Cardiac muscle cell (in vitro differentiated cells and primary cell): Measurements from ENCODE around the gene RDH8. TPM values are rescaled to one million over a fixed set of nuclear protein-coding genes. Genes with fewer than 3 reads are reported as not detected.
"Not testable (repeated sequence)": the region's sequence is repeated elsewhere in the genome, so short reads cannot be mapped to it uniquely, and the experiment has no call there.

Source experiments
- DNase-seq, 2 donors: peaks; one replicate each; pipeline versions ENCODE4 v3.0.0 to v3.0.0-alpha.2; 2010 to 2017; ENCODE audit warnings: low read depth in 1 of 2, low spot score in 1 of 2
- H3K27ac ChIP-seq: fragments of 200-600 bp; sonication (generic); 2 replicates; pipeline ENCODE4 v1.5.1; 2016
- H3K27me3 ChIP-seq: fragments of 200-600 bp; sonication (generic); 2 replicates; pipeline ENCODE4 v1.6.0; 2016; ENCODE audit warnings: control low read depth
- H3K36me3 ChIP-seq: fragments of 200-600 bp; sonication (generic); 2 replicates; pipeline ENCODE4 v1.5.1; 2016; ENCODE audit warnings: control low read depth
- H3K4me1 ChIP-seq: fragments of 200-600 bp; sonication (generic); 2 replicates; pipeline ENCODE4 v1.8.1; 2017; ENCODE audit warnings: low read depth, mild to moderate bottlenecking, mixed run types
- H3K4me3 ChIP-seq: fragments of 200-600 bp; sonication (generic); 2 replicates; pipeline ENCODE4 v1.5.1; 2016; ENCODE audit warnings: mild to moderate bottlenecking
- H3K9me3 ChIP-seq: fragments of 200-600 bp; sonication (generic); 2 replicates; pipeline ENCODE4 v1.5.1; 2017; ENCODE audit warnings: low read depth, mild to moderate bottlenecking, control low read depth
- polyA plus RNA-seq: library from polyadenylated mRNA; unstranded; fragments of >200 nt; fragmentation: Nextera tagmentation; extraction: Ambion mirVana; gene quantifications from 2 replicates; pipeline ENCODE4 v1.2.1, GENCODE V29; 2016
- total RNA-seq: library from RNA; depleted of rRNA; stranded (reverse); fragments of >200 nt; gene quantifications from 2 replicates; pipeline ENCODE4 v1.2.3, GENCODE V29; 2016
- TF ChIP-seq, protein P1 (sequence below): IDR thresholded peaks from 2 replicates; pipeline ENCODE4 v1.5.1; 2012; ENCODE audit warnings: low read depth, mild to moderate bottlenecking, low read length

The RDH8 gene
- total and polyA plus RNA-seq, 2 experiments from 2014 or later = not detected

DNA sequence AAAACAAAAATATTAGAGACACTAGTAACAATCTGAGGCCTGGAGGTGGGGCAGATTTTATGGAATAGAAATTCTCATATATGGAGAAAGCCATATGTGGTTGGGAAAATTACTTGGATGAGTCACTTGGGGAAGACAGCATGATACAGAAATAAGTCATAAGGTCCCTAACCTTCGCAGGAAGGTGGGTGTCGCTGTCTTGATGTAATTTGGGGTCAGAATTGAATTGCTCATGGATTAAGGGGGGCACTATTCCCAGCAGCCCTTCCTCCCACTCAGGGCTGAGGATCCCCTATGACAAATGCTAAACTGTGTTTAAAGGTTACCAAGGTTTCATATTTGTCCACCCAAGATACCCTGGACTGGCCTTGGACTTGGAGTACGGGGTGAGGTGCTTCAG, 5.0 kb downstream of the RDH8 start:
- Histone ChIP-seq H3K36me3 (no peaks in the 10 kb centered on the region), H3K4me3 (no peak overlapping the region), H3K27me3 (peaks cover 18% of the 10 kb centered on the region), H3K27ac (no peak overlapping the region), H3K9me3 (no peaks in the 10 kb centered on the region), H3K4me1 (no peaks in the 10 kb centered on the region)
- DNase-seq = no peak
- TF ChIP-seq, protein P1, sequence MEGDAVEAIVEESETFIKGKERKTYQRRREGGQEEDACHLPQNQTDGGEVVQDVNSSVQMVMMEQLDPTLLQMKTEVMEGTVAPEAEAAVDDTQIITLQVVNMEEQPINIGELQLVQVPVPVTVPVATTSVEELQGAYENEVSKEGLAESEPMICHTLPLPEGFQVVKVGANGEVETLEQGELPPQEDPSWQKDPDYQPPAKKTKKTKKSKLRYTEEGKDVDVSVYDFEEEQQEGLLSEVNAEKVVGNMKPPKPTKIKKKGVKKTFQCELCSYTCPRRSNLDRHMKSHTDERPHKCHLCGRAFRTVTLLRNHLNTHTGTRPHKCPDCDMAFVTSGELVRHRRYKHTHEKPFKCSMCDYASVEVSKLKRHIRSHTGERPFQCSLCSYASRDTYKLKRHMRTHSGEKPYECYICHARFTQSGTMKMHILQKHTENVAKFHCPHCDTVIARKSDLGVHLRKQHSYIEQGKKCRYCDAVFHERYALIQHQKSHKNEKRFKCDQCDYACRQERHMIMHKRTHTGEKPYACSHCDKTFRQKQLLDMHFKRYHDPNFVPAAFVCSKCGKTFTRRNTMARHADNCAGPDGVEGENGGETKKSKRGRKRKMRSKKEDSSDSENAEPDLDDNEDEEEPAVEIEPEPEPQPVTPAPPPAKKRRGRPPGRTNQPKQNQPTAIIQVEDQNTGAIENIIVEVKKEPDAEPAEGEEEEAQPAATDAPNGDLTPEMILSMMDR = no peak

DNA sequence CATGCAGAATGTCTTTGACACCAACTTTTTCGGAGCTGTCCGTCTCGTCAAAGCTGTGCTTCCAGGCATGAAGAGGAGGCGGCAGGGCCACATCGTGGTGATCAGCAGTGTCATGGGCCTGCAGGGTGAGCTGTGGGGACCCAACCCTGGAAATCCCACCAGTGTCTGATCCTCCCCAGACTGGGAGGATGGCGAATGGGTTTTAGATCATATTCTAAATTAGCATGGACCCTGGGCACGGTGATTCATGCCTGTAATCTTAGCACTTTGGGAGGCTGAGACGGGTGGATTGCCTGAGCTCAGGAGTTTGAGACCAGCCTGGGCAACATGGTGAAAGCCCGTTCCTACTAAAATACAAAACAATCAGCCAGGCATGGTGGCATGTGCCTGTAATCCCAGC, 5.5 kb downstream of the RDH8 start:
- Histone ChIP-seq H3K4me3 (no peak overlapping the region), H3K4me1 (no peaks in the 10 kb centered on the region), H3K27me3 (peaks cover 13% of the 10 kb centered on the region), H3K36me3 (no peaks in the 10 kb centered on the region), H3K27ac (no peak overlapping the region), H3K9me3 (no peaks in the 10 kb centered on the region)
- TF ChIP-seq, protein P1 = no peak
- no peak for DNase-seq

DNA sequence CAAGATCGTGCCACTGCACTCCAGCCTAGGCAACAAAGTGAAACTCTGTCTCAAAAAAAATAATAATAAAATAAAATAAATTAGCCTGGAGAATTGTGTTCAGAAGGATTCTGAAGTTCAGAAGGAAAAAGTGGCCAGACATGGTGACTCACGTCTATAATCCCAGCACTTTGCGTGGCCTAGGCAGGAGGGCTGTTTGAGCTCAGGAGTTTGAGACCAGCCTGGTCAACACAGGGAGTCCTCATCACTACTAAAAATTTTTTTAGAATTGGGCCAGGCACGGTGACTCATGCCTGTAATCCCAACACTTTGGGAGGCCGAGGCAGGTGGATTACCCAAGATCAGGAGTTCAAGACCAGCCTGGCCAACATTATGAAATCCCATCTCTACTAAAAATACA, 6.0 kb downstream of the RDH8 start:
- H3K27me3 ChIP-seq = peaks cover 9% of the 10 kb centered on the region
- TF ChIP-seq, protein P1 = no peak
- H3K27ac ChIP-seq = no peak overlapping the region
- no peaks in the 10 kb centered on the region for H3K4me1 ChIP-seq
- DNase-seq = no peak
- H3K36me3 ChIP-seq = no peaks in the 10 kb centered on the region
- H3K4me3 ChIP-seq = no peak overlapping the region
- no peaks in the 10 kb centered on the region for H3K9me3 ChIP-seq

DNA sequence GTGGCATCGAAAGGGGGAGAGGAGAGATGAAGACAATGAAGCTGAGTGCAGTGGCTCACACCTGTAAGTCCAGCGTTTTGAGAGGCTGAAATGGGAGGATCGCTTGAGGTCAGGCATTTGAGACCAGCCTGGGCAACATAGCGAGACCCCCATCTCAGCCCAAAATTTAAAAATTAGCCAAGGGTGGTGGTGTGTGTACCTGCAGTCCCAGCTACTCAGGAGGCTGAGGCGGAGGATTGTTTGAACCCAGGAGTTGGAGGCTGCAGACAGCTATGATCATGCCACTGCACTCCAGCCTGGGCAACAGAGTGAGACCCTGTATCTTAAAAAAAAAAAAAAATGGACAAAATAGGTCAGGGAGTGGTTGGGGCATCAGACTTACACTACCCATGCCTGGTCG, 7.6 kb downstream of the RDH8 start:
- H3K4me3 ChIP-seq = no peak overlapping the region
- TF ChIP-seq, protein P1 = no peak

DNA sequence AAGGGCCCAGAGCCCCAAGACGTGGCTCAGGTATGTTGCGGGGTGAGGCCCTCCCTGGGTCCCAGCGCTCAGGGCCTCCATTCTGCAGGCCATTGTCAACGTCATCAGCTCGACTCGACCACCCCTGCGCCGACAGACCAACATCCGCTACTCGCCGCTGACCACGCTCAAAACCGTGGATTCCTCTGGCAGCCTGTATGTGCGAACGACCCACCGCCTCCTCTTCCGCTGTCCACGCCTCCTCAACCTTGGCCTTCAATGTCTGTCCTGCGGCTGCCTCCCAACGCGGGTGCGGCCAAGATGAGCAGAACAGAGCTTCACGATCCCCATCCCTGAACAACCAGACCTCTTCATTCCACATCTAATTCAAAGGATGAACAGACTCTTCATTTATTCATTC, 8.2 kb downstream of the RDH8 start:
- no peak overlapping the region for H3K4me3 ChIP-seq
- no peak overlapping the region for H3K27ac ChIP-seq
- H3K36me3 ChIP-seq = no peaks in the 10 kb centered on the region
- DNase-seq = no peak
- no peaks in the 10 kb centered on the region for H3K4me1 ChIP-seq
- no peaks in the 10 kb centered on the region for H3K9me3 ChIP-seq
- TF ChIP-seq, protein P1 = no peak
- H3K27me3 ChIP-seq = peaks cover 4% of the 10 kb centered on the region

More for the DNA sequence above, 7.6 kb downstream of the RDH8 start:
- H3K27me3 ChIP-seq = peaks cover 3% of the 10 kb centered on the region
- H3K27ac ChIP-seq = no peak overlapping the region
- H3K9me3 ChIP-seq = no peaks in the 10 kb centered on the region
- no peak for DNase-seq
- H3K36me3 ChIP-seq = no peaks in the 10 kb centered on the region
- no peaks in the 10 kb centered on the region for H3K4me1 ChIP-seq

DNA sequence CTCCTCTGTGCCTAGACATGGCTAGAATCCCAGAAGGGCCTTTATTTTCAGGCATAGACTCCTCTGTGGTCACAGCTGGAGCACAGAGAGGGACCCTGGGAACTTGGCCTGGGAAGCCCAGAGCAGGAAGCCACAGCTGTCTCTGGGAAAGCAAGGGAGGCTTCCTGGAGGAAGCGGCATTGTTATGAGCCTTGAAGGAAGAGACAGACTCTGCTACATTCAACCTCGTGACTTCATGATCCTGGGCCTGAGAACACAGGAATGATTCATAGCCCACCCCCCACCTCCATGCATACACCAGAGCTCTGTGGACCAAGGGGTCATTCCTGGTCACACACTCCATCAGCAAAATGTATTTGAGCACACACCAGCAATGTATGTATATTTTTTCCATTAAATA, 8.6 kb downstream of the RDH8 start:
- H3K4me3 ChIP-seq = no peak overlapping the region
- H3K36me3 ChIP-seq = no peaks in the 10 kb centered on the region
- H3K27me3 ChIP-seq = peaks cover 8% of the 10 kb centered on the region
- no peaks in the 10 kb centered on the region for H3K9me3 ChIP-seq
- H3K4me1 ChIP-seq = no peaks in the 10 kb centered on the region
- no peak for DNase-seq
- H3K27ac ChIP-seq = no peak overlapping the region
- TF ChIP-seq, protein P1 = no peak

DNA sequence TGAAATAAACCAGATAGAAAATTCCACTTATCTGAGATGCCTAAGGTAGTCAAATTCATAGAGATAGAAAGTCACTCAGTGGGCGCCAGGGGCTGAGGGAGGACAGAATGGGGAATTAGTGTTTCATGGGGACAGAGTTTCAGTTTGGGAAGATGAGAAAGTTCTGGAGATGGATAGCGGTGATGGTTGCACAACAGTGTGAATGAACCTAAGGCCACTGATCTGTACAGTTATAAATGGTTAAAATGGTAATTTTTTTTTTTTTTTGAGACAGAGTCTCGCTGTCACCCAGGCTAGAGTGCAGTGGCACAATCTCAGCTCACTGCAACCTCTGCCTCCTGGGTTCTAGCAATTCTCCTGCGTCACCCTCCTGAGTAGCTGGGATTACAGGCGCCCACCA, 9.8 kb downstream of the RDH8 start:
- not testable (repeated sequence) for H3K9me3 ChIP-seq, DNase-seq, H3K27ac ChIP-seq, H3K4me1 ChIP-seq, H3K27me3 ChIP-seq, H3K36me3 ChIP-seq, H3K4me3 ChIP-seq
